ENCODE measurements around the gene DGKD.
A peak's percentile ranks its signal among the peaks of the same experiment; 100 is the strongest.

Gene DGKD

DNA sequence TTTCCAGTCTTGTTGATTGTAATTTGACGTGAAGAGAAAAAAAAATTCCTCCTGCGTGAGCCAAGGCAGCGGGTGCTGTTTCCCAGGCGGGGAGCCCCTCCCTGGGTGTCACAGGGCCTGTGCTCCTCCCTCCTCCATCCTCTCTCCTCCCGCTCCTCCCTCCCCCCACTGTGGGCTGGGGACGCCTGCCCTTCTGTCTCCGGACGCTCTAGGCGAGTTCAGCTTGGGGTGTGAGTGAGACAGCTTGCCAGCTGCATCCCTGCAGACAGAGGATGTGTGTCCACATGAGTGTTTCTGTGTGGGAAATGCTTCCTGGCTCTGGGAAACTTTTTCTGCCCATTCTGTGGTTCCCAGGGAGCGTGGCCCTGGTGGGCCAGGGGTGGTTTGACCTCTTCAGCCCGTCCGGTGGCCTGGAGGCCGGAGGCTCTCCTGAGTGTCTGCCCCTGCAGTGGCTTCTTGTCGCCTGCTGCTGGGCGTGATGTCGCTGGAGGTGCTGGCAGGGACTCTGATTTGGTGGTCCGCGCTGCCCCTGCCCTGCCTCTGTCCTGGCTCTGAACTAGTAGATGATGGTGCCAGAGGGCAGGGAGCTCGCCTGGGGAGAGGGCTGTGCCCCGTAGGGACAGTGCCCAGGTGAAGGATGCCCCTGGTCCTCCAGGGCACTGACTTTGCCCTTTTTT is 115.9 kb downstream of the DGKD start:
- H3K9ac ChIP-seq (ENCODE audit: low read length in 2 of 2) = peak overlapping the region in 1 of 2 donors; percentile 29
- no peaks in the 10 kb centered on the region for H3K27me3 ChIP-seq (ENCODE audit: control insufficient read depth in 1 of 2, insufficient read depth in 2 of 2, low read length in 2 of 2)
- peak overlapping the region in 1 of 2 donors; percentile 40 for H3K4me3 ChIP-seq (ENCODE audit: low read length in 2 of 2)
- H3K9me3 ChIP-seq (ENCODE audit: control insufficient read depth in 2 of 2, low read length in 2 of 2) = no peaks in the 10 kb centered on the region
- peak overlapping the region; percentile 78 for H3K27ac ChIP-seq (ENCODE audit: low read length)
- peaks cover 15% of the 10 kb centered on the region for H3K4me1 ChIP-seq (ENCODE audit: control insufficient read depth, insufficient read depth, low read length)
- H3K36me3 ChIP-seq (ENCODE audit: control insufficient read depth in 2 of 2, insufficient read depth in 2 of 2, low read length in 2 of 2) = peaks cover 12 to 24% of the 10 kb centered on the region in 2 donors

DNA sequence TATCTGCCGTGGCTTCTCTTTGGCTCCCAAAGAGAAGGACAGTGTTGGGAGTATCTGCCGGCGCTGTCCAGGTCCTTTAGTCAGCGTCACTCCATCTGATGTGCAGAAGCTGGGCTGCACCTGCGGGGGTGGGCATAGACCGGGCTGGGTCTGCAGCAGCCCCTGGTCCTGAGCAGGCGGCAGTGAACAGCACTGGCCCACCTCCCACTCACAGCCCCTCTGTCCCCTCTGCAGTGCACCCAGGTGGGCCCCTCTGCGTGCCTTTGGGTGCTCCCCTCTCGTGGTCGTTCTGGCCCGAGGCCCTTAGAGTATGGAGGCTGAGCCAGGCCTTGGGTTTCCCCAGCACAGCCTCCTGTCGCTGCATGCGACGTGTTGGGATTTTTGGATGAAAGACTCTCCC is 116.5 kb downstream of the DGKD start:
- no peaks in the 10 kb centered on the region for H3K27me3 ChIP-seq (ENCODE audit: control insufficient read depth in 1 of 2, insufficient read depth in 2 of 2, low read length in 2 of 2)
- no peak overlapping the region for H3K9ac ChIP-seq (ENCODE audit: low read length in 2 of 2)
- H3K9me3 ChIP-seq (ENCODE audit: control insufficient read depth in 2 of 2, low read length in 2 of 2) = no peaks in the 10 kb centered on the region
- H3K4me3 ChIP-seq (ENCODE audit: low read length in 2 of 2) = no peak overlapping the region
- peaks cover 15% of the 10 kb centered on the region for H3K4me1 ChIP-seq (ENCODE audit: control insufficient read depth, insufficient read depth, low read length)
- H3K27ac ChIP-seq (ENCODE audit: low read length) = peak overlapping the region; percentile 78
- peaks cover 17 to 27% of the 10 kb centered on the region in 2 donors for H3K36me3 ChIP-seq (ENCODE audit: control insufficient read depth in 2 of 2, insufficient read depth in 2 of 2, low read length in 2 of 2)

DNA sequence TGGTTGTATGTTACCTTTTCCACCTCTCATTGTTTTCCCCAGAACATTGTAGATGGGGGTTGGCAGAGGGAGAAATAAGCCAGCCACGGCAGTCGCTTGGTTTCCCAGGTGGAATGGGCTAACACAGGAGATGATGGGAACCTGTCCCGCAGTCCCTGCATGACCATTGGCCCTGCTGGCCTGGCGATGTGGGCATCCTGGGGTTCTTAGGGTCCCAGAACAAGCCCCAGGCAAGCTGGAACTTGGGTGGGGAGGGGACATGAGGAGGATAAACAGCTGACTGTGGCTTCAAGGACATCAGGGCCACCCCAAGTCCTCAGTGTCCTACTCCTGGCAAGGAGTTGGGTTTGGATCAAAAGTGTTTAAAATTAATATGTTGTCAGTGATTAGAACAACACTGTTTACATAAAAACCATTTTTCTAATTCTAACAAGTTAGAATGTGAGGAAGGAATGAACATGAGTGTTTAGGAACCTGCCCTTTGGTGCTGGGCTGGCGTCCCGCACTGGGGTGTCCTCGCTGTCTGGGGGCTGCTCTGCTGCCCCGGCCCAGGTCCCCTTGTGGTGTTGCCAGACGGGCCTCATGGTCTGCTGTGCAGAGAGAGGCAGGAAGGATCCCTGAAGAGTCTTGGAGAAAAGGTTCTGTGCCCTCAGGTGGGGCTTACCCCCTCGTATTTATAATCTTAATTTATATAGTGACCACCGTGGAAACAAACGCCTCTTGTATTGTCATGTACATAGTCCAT is 117.2 kb downstream of the DGKD start:
- Histone ChIP-seq H3K36me3 (ENCODE audit: control insufficient read depth in 2 of 2, insufficient read depth in 2 of 2, low read length in 2 of 2) (peaks cover 24 to 29% of the 10 kb centered on the region in 2 donors), H3K9ac (ENCODE audit: low read length in 2 of 2) (no peak overlapping the region), H3K27ac (ENCODE audit: low read length) (no peak overlapping the region), H3K9me3 (ENCODE audit: control insufficient read depth in 2 of 2, low read length in 2 of 2) (no peaks in the 10 kb centered on the region), H3K4me3 (ENCODE audit: low read length in 2 of 2) (no peak overlapping the region), H3K4me1 (ENCODE audit: control insufficient read depth, insufficient read depth, low read length) (peaks cover 15% of the 10 kb centered on the region), H3K27me3 (ENCODE audit: control insufficient read depth in 1 of 2, insufficient read depth in 2 of 2, low read length in 2 of 2) (no peaks in the 10 kb centered on the region)

DNA sequence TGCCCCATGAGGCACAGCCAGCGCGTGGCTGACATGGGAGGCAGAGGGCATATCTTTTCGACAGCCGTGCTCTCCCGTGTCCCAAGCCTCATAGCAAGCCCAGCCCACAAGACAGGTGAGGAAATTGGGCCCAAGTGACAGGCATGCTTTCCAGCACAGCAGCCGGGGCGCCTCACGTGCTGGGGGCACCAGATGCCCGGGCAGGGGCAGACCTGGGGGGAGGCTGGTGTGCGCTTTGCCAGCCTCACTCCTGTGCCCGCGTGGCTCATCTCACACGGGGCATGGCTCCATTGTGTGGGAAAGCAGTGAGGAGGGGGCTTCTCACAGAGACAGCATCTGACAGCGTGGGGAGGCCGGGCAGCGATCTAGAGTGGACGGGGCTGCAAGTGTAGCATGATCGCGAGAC is 119.1 kb downstream of the DGKD start:
- Histone ChIP-seq H3K27ac (ENCODE audit: low read length) (no peak overlapping the region), H3K9me3 (ENCODE audit: control insufficient read depth in 2 of 2, low read length in 2 of 2) (no peaks in the 10 kb centered on the region), H3K4me3 (ENCODE audit: low read length in 2 of 2) (no peak overlapping the region), H3K36me3 (ENCODE audit: control insufficient read depth in 2 of 2, insufficient read depth in 2 of 2, low read length in 2 of 2) (peaks cover 19 to 32% of the 10 kb centered on the region in 2 donors), H3K9ac (ENCODE audit: low read length in 2 of 2) (no peak overlapping the region), H3K4me1 (ENCODE audit: control insufficient read depth, insufficient read depth, low read length) (peaks cover 15% of the 10 kb centered on the region), H3K27me3 (ENCODE audit: control insufficient read depth in 1 of 2, insufficient read depth in 2 of 2, low read length in 2 of 2) (no peaks in the 10 kb centered on the region)

DNA sequence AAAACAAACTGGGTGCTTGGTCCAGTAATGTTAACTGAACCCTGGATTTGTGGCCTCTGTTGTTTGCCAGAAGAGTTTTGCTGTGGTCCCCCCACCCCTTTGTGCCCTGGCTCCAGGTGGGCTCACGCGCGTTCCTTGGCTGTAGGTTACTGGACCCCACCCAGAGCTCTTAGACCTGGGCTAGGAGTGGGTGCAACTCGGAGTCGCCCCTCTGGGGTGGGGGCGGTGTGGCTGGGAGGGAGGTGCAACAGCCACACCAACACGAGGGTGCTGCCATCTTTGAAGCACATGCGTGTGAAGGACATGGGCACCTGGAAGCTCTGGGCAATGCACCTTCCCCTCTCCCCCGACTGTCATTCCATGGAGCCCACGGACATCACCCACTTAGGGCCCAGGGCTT is 119.6 kb downstream of the DGKD start:
- Histone ChIP-seq H3K36me3 (ENCODE audit: control insufficient read depth in 2 of 2, insufficient read depth in 2 of 2, low read length in 2 of 2) (peaks cover 18 to 32% of the 10 kb centered on the region in 2 donors), H3K4me3 (ENCODE audit: low read length in 2 of 2) (no peak overlapping the region)

DNA sequence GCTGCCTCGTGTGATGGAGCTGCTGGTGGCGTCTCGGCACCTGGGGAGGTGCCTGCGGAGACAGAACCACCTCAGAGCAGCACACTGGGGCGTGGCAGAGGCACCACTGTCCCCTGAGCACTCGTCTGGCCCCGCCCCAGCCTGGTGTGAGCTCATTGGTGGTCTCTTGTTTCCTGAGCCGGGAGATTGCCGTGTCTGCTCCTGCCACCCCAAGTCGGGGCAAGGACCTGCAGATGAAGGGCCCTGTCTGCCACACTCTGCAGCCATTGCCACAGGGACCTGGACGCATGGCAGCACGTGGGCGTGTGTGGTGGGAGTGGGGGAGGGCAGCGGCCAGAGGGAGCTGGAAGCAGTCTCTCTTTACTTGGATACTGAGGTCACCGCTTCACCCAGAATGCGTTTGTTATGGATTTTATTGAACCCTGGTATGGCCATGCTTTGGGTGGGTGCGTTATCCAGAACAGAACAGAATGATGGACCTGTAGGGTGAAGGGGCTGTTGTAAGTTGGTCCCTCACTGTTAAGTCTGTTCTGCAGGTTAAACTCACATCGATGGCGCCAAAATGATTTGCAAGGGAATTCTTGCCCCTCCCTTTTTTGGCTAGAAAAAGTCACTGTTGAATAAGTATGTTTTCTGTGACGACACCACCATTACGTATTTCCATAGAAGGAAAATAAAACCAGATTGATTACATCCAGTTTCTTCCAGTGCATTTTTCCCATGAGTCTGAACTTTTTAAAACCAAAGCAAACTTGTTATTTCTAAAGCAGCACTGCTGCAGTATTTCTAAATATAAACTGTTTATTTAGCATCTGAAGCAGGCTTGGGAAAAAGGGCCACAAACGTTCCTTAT is 120.2 kb downstream of the DGKD start:
- H3K27ac ChIP-seq (ENCODE audit: low read length) = no peak overlapping the region

More for the DNA sequence above, 119.6 kb downstream of the DGKD start:
- no peak overlapping the region for H3K27ac ChIP-seq (ENCODE audit: low read length)
- no peak overlapping the region for H3K9ac ChIP-seq (ENCODE audit: low read length in 2 of 2)
- no peaks in the 10 kb centered on the region for H3K27me3 ChIP-seq (ENCODE audit: control insufficient read depth in 1 of 2, insufficient read depth in 2 of 2, low read length in 2 of 2)
- H3K4me1 ChIP-seq (ENCODE audit: control insufficient read depth, insufficient read depth, low read length) = peaks cover 15% of the 10 kb centered on the region
- no peaks in the 10 kb centered on the region for H3K9me3 ChIP-seq (ENCODE audit: control insufficient read depth in 2 of 2, low read length in 2 of 2)

DNA sequence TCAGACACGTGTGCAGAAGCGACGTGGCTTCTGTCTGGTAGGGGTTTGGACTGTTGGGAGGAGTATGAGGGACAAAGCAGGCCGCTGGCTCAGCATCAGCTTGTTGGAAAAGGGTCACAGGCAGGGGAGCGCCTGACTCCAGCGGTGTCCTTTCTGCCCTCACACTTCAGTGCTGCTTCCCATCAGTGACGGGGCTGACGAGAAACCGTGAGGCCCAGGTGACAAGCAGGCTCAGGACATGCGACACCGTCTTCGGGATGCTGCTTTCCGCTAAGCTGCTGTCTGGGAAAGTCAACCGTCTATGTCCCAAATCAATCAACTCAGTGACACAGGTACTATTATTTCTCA is 121.7 kb downstream of the DGKD start:
- Histone ChIP-seq H3K4me3 (ENCODE audit: low read length in 2 of 2) (no peak overlapping the region), H3K27ac (ENCODE audit: low read length) (no peak overlapping the region), H3K36me3 (ENCODE audit: control insufficient read depth in 2 of 2, insufficient read depth in 2 of 2, low read length in 2 of 2) (peaks cover 18 to 34% of the 10 kb centered on the region in 2 donors), H3K4me1 (ENCODE audit: control insufficient read depth, insufficient read depth, low read length) (peaks cover 3% of the 10 kb centered on the region), H3K9ac (ENCODE audit: low read length in 2 of 2) (no peak overlapping the region), H3K9me3 (ENCODE audit: control insufficient read depth in 2 of 2, low read length in 2 of 2) (no peaks in the 10 kb centered on the region), H3K27me3 (ENCODE audit: control insufficient read depth in 1 of 2, insufficient read depth in 2 of 2, low read length in 2 of 2) (no peaks in the 10 kb centered on the region)

More for the DNA sequence above, 120.2 kb downstream of the DGKD start:
- Histone ChIP-seq H3K27me3 (ENCODE audit: control insufficient read depth in 1 of 2, insufficient read depth in 2 of 2, low read length in 2 of 2) (no peaks in the 10 kb centered on the region), H3K9me3 (ENCODE audit: control insufficient read depth in 2 of 2, low read length in 2 of 2) (no peaks in the 10 kb centered on the region), H3K9ac (ENCODE audit: low read length in 2 of 2) (no peak overlapping the region), H3K4me1 (ENCODE audit: control insufficient read depth, insufficient read depth, low read length) (peaks cover 11% of the 10 kb centered on the region), H3K36me3 (ENCODE audit: control insufficient read depth in 2 of 2, insufficient read depth in 2 of 2, low read length in 2 of 2) (peaks cover 17 to 32% of the 10 kb centered on the region in 2 donors), H3K4me3 (ENCODE audit: low read length in 2 of 2) (no peak overlapping the region)

DNA sequence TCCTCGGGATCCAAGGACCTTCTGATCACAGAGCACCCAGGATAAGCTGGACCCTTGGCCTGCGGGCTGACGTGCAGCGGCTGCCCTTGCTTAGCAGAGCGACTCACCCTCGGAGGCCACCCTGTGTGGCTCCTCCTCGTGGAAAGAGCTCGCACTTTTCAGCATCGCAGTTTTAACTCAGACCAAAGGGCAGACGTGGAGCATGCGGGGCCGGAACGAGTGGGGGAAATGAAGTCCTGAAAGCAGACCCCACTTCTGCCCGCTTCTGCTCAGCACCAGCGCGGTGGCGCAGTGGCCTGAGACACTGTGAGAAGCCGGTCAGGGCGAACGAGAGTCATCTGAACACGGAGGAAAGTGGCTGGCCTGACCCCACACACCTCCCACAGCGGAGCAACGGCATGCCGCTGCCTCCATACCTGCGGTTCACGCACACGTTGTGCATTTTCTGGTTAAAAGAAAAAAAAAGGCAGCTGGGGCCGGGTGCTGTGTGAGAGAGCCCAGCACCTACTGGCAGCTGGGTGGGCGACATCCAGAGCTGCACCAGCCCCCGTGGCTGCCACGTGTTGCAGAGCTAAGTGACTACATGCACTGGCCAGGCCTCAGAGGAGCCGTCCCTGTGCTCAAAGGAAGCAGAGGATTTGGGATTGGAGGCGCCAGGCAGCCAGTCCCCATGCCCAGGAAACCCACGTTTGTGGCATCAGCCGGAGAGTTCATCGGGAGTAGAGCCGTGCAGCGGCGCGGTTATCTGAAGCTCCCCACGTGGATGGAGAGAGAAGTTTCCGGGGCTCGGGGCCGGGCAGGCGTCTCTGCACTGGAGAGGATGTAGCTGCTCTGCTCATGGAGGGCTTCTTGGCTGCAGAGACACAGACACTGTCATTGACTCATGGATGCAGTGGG is 122.6 kb downstream of the DGKD start:
- H3K9me3 ChIP-seq (ENCODE audit: control insufficient read depth in 2 of 2, low read length in 2 of 2) = no peaks in the 10 kb centered on the region
- peaks cover 9% of the 10 kb centered on the region for H3K4me1 ChIP-seq (ENCODE audit: control insufficient read depth, insufficient read depth, low read length)
- H3K9ac ChIP-seq (ENCODE audit: low read length in 2 of 2) = no peak overlapping the region
- no peak overlapping the region for H3K27ac ChIP-seq (ENCODE audit: low read length)
- H3K36me3 ChIP-seq (ENCODE audit: control insufficient read depth in 2 of 2, insufficient read depth in 2 of 2, low read length in 2 of 2) = peaks cover 22 to 34% of the 10 kb centered on the region in 2 donors
- no peak overlapping the region for H3K4me3 ChIP-seq (ENCODE audit: low read length in 2 of 2)
- no peaks in the 10 kb centered on the region for H3K27me3 ChIP-seq (ENCODE audit: control insufficient read depth in 1 of 2, insufficient read depth in 2 of 2, low read length in 2 of 2)

DNA sequence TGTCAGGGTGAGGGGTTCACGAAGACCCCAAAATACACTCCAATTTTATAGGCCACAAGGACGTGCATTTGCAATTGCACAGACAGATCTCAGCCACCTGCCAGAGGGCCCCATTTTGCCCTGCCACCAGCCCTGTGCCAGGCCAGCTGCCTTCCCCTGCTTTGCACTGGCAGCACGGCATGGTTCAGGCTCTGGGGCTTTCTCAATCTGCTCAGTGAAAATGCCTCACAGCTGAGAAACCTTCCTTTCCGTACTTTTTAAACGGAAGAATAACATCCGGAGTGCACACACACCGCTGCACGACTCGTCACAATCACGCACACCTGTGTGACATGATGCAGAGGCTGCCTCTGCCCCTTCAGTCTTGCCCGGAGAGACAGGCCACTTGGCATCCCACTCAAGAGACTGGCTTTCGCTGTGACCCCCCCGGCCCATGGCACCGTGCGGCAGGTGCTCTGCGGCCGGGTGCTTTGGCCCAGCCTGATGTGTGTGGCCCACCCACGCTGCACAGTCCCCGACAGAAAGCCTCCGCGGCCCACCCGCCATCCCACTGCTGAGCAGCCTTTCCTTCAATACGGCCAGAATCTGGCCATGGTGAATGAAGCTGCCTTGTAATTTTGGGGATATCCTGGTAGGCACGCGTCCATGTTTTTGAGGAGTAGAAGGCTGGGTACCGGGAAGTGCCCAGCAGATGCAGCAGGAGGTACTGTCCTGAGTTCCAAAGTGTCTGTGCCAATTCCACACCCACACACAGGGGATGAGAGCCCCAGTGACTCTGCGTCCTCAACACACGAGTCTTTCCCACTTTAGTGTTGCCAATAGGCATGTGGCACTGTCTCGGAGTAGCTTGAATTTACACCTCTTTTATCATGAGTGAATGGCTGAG is 123.5 kb downstream of the DGKD start:
- no peaks in the 10 kb centered on the region for H3K27me3 ChIP-seq (ENCODE audit: control insufficient read depth in 1 of 2, insufficient read depth in 2 of 2, low read length in 2 of 2)
- peaks cover 23 to 30% of the 10 kb centered on the region in 2 donors for H3K36me3 ChIP-seq (ENCODE audit: control insufficient read depth in 2 of 2, insufficient read depth in 2 of 2, low read length in 2 of 2)
- peaks cover 9% of the 10 kb centered on the region for H3K4me1 ChIP-seq (ENCODE audit: control insufficient read depth, insufficient read depth, low read length)
- no peak overlapping the region for H3K4me3 ChIP-seq (ENCODE audit: low read length in 2 of 2)
- no peaks in the 10 kb centered on the region for H3K9me3 ChIP-seq (ENCODE audit: control insufficient read depth in 2 of 2, low read length in 2 of 2)
- no peak overlapping the region for H3K27ac ChIP-seq (ENCODE audit: low read length)
- no peak overlapping the region for H3K9ac ChIP-seq (ENCODE audit: low read length in 2 of 2)
